Measurements from ENCODE around the gene ARHGEF26. TPM values are rescaled to one million over a fixed set of nuclear protein-coding genes. Genes with fewer than 3 reads are reported as not detected.

Gene ARHGEF26
- polyA plus RNA-seq, 4 donors = 6.5 to 13.6 (median 9.0) TPM

- no peak for FAIRE-seq
- 72 to 83% (median 73%) methylated on average over 3 of the region's 3 CpGs for WGBS, 3 donors
- peaks cover 0 to 5% (median 3%) of the 10 kb centered on the region in 3 donors for H3K36me3 ChIP-seq (ENCODE audit: control insufficient read depth in 3 of 3, insufficient read depth in 2 of 3, low read depth in 1 of 3, low read length in 3 of 3)
- H3K4me1 ChIP-seq (ENCODE audit: control insufficient read depth in 3 of 3, insufficient read depth in 2 of 3, low read depth in 1 of 3, low read length in 2 of 3) = no peaks in the 10 kb centered on the region
- no peak overlapping the region for H3K27ac ChIP-seq (ENCODE audit: low read depth in 1 of 3, low read length in 2 of 3)
- no peak for DNase-seq
- no peak overlapping the region for H3K4me3 ChIP-seq (ENCODE audit: low read depth in 1 of 3, low read length in 3 of 3)
- H3K27me3 ChIP-seq (ENCODE audit: control insufficient read depth in 3 of 3, insufficient read depth in 3 of 3, low read length in 3 of 3) = no peaks in the 10 kb centered on the region
- H3K9me3 ChIP-seq (ENCODE audit: control insufficient read depth in 2 of 2, insufficient read depth in 1 of 2, low read depth in 1 of 2, low read length in 1 of 2) = no peaks in the 10 kb centered on the region
Measured at GRCh38 chr3:154188846-154189245, 67.7 kb downstream of the ARHGEF26 start.

GRCh38 chr3:154191520-154191919 lies 70.3 kb downstream of the ARHGEF26 start:
- H3K27ac ChIP-seq (ENCODE audit: low read depth in 1 of 3, low read length in 2 of 3) = no peak overlapping the region
- WGBS, 3 donors = 87 to 97% (median 95%) methylated on average over 1 of the region's 1 CpG
- no peak overlapping the region for H3K4me3 ChIP-seq (ENCODE audit: low read depth in 1 of 3, low read length in 3 of 3)
- FAIRE-seq (no peak), DNase-seq (no peak)
- H3K9me3 ChIP-seq (ENCODE audit: control insufficient read depth in 2 of 2, insufficient read depth in 1 of 2, low read depth in 1 of 2, low read length in 1 of 2) = no peaks in the 10 kb centered on the region
- no peaks in the 10 kb centered on the region for H3K27me3 ChIP-seq (ENCODE audit: control insufficient read depth in 3 of 3, insufficient read depth in 3 of 3, low read length in 3 of 3)
- H3K4me1 ChIP-seq (ENCODE audit: control insufficient read depth in 3 of 3, insufficient read depth in 2 of 3, low read depth in 1 of 3, low read length in 2 of 3) = no peaks in the 10 kb centered on the region
- H3K36me3 ChIP-seq (ENCODE audit: control insufficient read depth in 3 of 3, insufficient read depth in 2 of 3, low read depth in 1 of 3, low read length in 3 of 3) = peaks cover 0 to 8% (median 3%) of the 10 kb centered on the region in 3 donors

GRCh38 chr3:154192225-154192624 lies 71.0 kb downstream of the ARHGEF26 start:
- Histone ChIP-seq H3K4me1 (ENCODE audit: control insufficient read depth in 3 of 3, insufficient read depth in 2 of 3, low read depth in 1 of 3, low read length in 2 of 3) (no peaks in the 10 kb centered on the region), H3K27ac (ENCODE audit: low read depth in 1 of 3, low read length in 2 of 3) (no peak overlapping the region), H3K27me3 (ENCODE audit: control insufficient read depth in 3 of 3, insufficient read depth in 3 of 3, low read length in 3 of 3) (no peaks in the 10 kb centered on the region), H3K4me3 (ENCODE audit: low read depth in 1 of 3, low read length in 3 of 3) (no peak overlapping the region), H3K9me3 (ENCODE audit: control insufficient read depth in 2 of 2, insufficient read depth in 1 of 2, low read depth in 1 of 2, low read length in 1 of 2) (no peaks in the 10 kb centered on the region), H3K36me3 (ENCODE audit: control insufficient read depth in 3 of 3, insufficient read depth in 2 of 3, low read depth in 1 of 3, low read length in 3 of 3) (peaks cover 0 to 8% (median 3%) of the 10 kb centered on the region in 3 donors)
- FAIRE-seq = no peak
- WGBS, 3 donors = 77 to 93% (median 84%) methylated on average over 2 of the region's 2 CpGs
- DNase-seq = no peak

- no peak overlapping the region for H3K27ac ChIP-seq (ENCODE audit: low read depth in 1 of 3, low read length in 2 of 3)
- 75 to 87% (median 84%) methylated on average over 1 of the region's 1 CpG for WGBS, 3 donors
- no peak for FAIRE-seq
- no peak overlapping the region for H3K4me3 ChIP-seq (ENCODE audit: low read depth in 1 of 3, low read length in 3 of 3)
- H3K9me3 ChIP-seq (ENCODE audit: control insufficient read depth in 2 of 2, insufficient read depth in 1 of 2, low read depth in 1 of 2, low read length in 1 of 2) = no peaks in the 10 kb centered on the region
- no peak for DNase-seq
- H3K36me3 ChIP-seq (ENCODE audit: control insufficient read depth in 3 of 3, insufficient read depth in 2 of 3, low read depth in 1 of 3, low read length in 3 of 3) = peaks cover 0 to 10% (median 3%) of the 10 kb centered on the region in 3 donors
- H3K4me1 ChIP-seq (ENCODE audit: control insufficient read depth in 3 of 3, insufficient read depth in 2 of 3, low read depth in 1 of 3, low read length in 2 of 3) = no peaks in the 10 kb centered on the region
- no peaks in the 10 kb centered on the region for H3K27me3 ChIP-seq (ENCODE audit: control insufficient read depth in 3 of 3, insufficient read depth in 3 of 3, low read length in 3 of 3)
Measured at GRCh38 chr3:154193000-154193615, 71.9 kb downstream of the ARHGEF26 start.

- no peaks in the 10 kb centered on the region for H3K27me3 ChIP-seq (ENCODE audit: control insufficient read depth in 3 of 3, insufficient read depth in 3 of 3, low read length in 3 of 3)
- peaks cover 0 to 6% (median 0%) of the 10 kb centered on the region in 3 donors for H3K36me3 ChIP-seq (ENCODE audit: control insufficient read depth in 3 of 3, insufficient read depth in 2 of 3, low read depth in 1 of 3, low read length in 3 of 3)
- H3K4me1 ChIP-seq (ENCODE audit: control insufficient read depth in 3 of 3, insufficient read depth in 2 of 3, low read depth in 1 of 3, low read length in 2 of 3) = no peaks in the 10 kb centered on the region
- no peaks in the 10 kb centered on the region for H3K9me3 ChIP-seq (ENCODE audit: control insufficient read depth in 2 of 2, insufficient read depth in 1 of 2, low read depth in 1 of 2, low read length in 1 of 2)
- no peak for FAIRE-seq
- DNase-seq = no peak
- H3K4me3 ChIP-seq (ENCODE audit: low read depth in 1 of 3, low read length in 3 of 3) = no peak overlapping the region
- H3K27ac ChIP-seq (ENCODE audit: low read depth in 1 of 3, low read length in 2 of 3) = no peak overlapping the region
- 78 to 93% (median 83%) methylated on average over 3 of the region's 3 CpGs for WGBS, 3 donors
Measured at GRCh38 chr3:154194877-154195276, 73.7 kb downstream of the ARHGEF26 start.

- DNase-seq (no peak), FAIRE-seq (no peak)
- Histone ChIP-seq H3K4me1 (ENCODE audit: control insufficient read depth in 3 of 3, insufficient read depth in 2 of 3, low read depth in 1 of 3, low read length in 2 of 3) (no peaks in the 10 kb centered on the region), H3K4me3 (ENCODE audit: low read depth in 1 of 3, low read length in 3 of 3) (no peak overlapping the region), H3K27ac (ENCODE audit: low read depth in 1 of 3, low read length in 2 of 3) (no peak overlapping the region), H3K27me3 (ENCODE audit: control insufficient read depth in 3 of 3, insufficient read depth in 3 of 3, low read length in 3 of 3) (no peaks in the 10 kb centered on the region), H3K36me3 (ENCODE audit: control insufficient read depth in 3 of 3, insufficient read depth in 2 of 3, low read depth in 1 of 3, low read length in 3 of 3) (peaks cover 0 to 6% (median 0%) of the 10 kb centered on the region in 3 donors), H3K9me3 (ENCODE audit: control insufficient read depth in 2 of 2, insufficient read depth in 1 of 2, low read depth in 1 of 2, low read length in 1 of 2) (no peaks in the 10 kb centered on the region)
- 72 to 78% (median 75%) methylated on average over 6 of the region's 6 CpGs for WGBS, 3 donors
Measured at GRCh38 chr3:154195620-154196356, 74.6 kb downstream of the ARHGEF26 start.

- H3K27ac ChIP-seq (ENCODE audit: low read depth in 1 of 3, low read length in 2 of 3) = no peak overlapping the region
- peaks cover 0 to 4% (median 0%) of the 10 kb centered on the region in 3 donors for H3K36me3 ChIP-seq (ENCODE audit: control insufficient read depth in 3 of 3, insufficient read depth in 2 of 3, low read depth in 1 of 3, low read length in 3 of 3)
- H3K4me1 ChIP-seq (ENCODE audit: control insufficient read depth in 3 of 3, insufficient read depth in 2 of 3, low read depth in 1 of 3, low read length in 2 of 3) = no peaks in the 10 kb centered on the region
- H3K4me3 ChIP-seq (ENCODE audit: low read depth in 1 of 3, low read length in 3 of 3) = no peak overlapping the region
- no peaks in the 10 kb centered on the region for H3K27me3 ChIP-seq (ENCODE audit: control insufficient read depth in 3 of 3, insufficient read depth in 3 of 3, low read length in 3 of 3)
- FAIRE-seq (no peak), DNase-seq (no peak)
- 78 to 87% (median 79%) methylated on average over 4 of the region's 4 CpGs for WGBS, 3 donors
- H3K9me3 ChIP-seq (ENCODE audit: control insufficient read depth in 2 of 2, insufficient read depth in 1 of 2, low read depth in 1 of 2, low read length in 1 of 2) = no peaks in the 10 kb centered on the region
Measured at GRCh38 chr3:154197751-154198150, 76.6 kb downstream of the ARHGEF26 start.

GRCh38 chr3:154209499-154209898 lies 88.3 kb downstream of the ARHGEF26 start:
- DNase-seq (no peak), FAIRE-seq (no peak)
- WGBS, 3 donors = 94 to 96% (median 94%) methylated on average over 8 of the region's 8 CpGs
- no peak overlapping the region for H3K27ac ChIP-seq (ENCODE audit: low read depth in 1 of 3, low read length in 2 of 3)
- H3K4me3 ChIP-seq (ENCODE audit: low read depth in 1 of 3, low read length in 3 of 3) = no peak overlapping the region
- H3K4me1 ChIP-seq (ENCODE audit: control insufficient read depth in 3 of 3, insufficient read depth in 2 of 3, low read depth in 1 of 3, low read length in 2 of 3) = no peaks in the 10 kb centered on the region
- no peaks in the 10 kb centered on the region for H3K27me3 ChIP-seq (ENCODE audit: control insufficient read depth in 3 of 3, insufficient read depth in 3 of 3, low read length in 3 of 3)
- peaks cover 0 to 12% (median 4%) of the 10 kb centered on the region in 3 donors for H3K36me3 ChIP-seq (ENCODE audit: control insufficient read depth in 3 of 3, insufficient read depth in 2 of 3, low read depth in 1 of 3, low read length in 3 of 3)
- H3K9me3 ChIP-seq (ENCODE audit: control insufficient read depth in 2 of 2, insufficient read depth in 1 of 2, low read depth in 1 of 2, low read length in 1 of 2) = peaks cover 0 to 11% of the 10 kb centered on the region in 2 donors
